BLaER1 treated with 17β-estradiol and CSF1 and Interleukin-3, amounts not matched to agents 10 nM and 100 nM (cell line): ENCODE data around the gene LRRC43.

ENCODE experiments used
- H3K27ac ChIP-seq, 11 experiments: shearing (Covaris generic); formaldehyde crosslinking; 2 replicates each; pipeline ENCODE4 v1.8.1; 2022
- H3K27me3 ChIP-seq, 11 experiments: shearing (Covaris generic); formaldehyde crosslinking; 2 replicates each; pipeline ENCODE4 v1.8.1; 2022
- H3K36me3 ChIP-seq, 11 experiments: shearing (Covaris generic); formaldehyde crosslinking; 2 replicates each; pipeline ENCODE4 v1.8.1; 2022
- H3K4me1 ChIP-seq, 10 experiments: shearing (Covaris generic); formaldehyde crosslinking; 2 replicates each; pipeline ENCODE4 v1.8.1; 2022
- H3K4me2 ChIP-seq, 11 experiments: shearing (Covaris generic); formaldehyde crosslinking; 2 replicates each; pipeline ENCODE4 v1.8.1; 2022
- H3K4me3 ChIP-seq, 10 experiments: shearing (Covaris generic); formaldehyde crosslinking; 2 replicates each; pipeline ENCODE4 v1.8.1; 2022
- H3K9ac ChIP-seq, 11 experiments: shearing (Covaris generic); formaldehyde crosslinking; 2 replicates each; pipeline ENCODE4 v1.8.1; 2022
- H3K9me3 ChIP-seq, 11 experiments: shearing (Covaris generic); formaldehyde crosslinking; replicated peaks in 1 of 11; 2 replicates each; pipeline ENCODE4 v1.8.1; 2022
- H4K20me1 ChIP-seq, 11 experiments: shearing (Covaris generic); formaldehyde crosslinking; 2 replicates each; pipeline ENCODE4 v1.8.1; 2022
- Cebpa-rat ChIP-seq, 11 experiments: shearing (Covaris generic); IDR thresholded peaks; 2 replicates each; pipeline ENCODE4 v1.8.1; 2022

LRRC43 gene

DNA sequence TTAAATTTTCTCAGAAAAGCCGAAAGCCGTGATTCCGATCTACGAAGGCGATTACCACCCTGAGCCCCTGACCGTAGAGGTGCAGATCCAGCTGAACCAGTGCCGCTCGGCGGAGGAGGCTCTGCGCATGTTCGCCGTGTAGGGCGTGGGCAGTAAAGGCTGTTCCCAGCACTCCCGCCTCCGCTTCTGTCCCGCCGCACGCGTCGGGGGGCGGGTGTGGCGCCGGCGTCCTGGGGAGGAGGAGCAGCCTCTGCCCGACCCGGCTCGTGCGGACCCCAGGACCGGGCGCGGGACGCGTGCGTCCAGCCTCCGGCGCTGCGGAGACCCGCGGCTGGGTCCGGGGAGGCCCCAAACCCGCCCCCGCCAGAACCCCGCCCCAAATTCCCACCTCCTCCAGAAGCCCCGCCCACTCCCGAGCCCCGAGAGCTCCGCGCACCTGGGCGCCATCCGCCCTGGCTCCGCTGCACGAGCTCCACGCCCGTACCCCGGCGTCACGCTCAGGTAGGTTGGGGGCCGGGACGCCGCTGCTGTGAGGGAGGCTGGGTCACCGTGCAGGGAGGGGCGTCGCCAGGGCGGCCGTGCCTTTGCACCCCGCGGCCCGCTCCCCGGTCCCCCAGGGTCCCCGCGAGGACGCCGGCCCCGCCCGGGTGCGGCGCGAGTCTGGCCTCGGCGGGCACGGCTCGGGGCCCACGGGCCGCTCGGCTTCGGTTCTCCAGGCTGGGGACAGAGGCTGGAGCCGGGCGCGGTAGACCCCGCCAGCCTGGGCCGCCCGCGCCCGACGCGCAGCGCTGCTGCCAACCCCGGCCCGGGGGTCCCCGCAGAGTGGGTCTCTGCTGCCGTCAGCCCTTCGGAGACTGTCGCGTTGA, 20.6 kb downstream of the LRRC43 start, which contains the start of gene B3GNT4:
Gene B3GNT4, plus strand, starts transcription at position 409 of the 866 bp plus-strand sequence. CDS start 910 bp downstream, outside the sequence.
- Histone ChIP-seq H3K27ac (no peak within 1 kb of the TSS), H3K4me3 (peak within 1 kb of the TSS; percentile 58 to 75 (median 63)), H3K9me3 (no peaks in the 10 kb centered on the region), H3K27me3 (peaks cover 63 to 91% (median 71%) of the 10 kb centered on the region in 11 experiments), H4K20me1 (peaks cover 36 to 69% (median 50%) of the 10 kb centered on the region in 11 experiments; a peak in 21 of 22 replicates), H3K4me1 (peaks cover 41 to 67% (median 58%) of the 10 kb centered on the region in 10 experiments), H3K4me2 (peak within 1 kb of the TSS; percentile 93 to 100 (median 99)), H3K36me3 (peaks cover 18 to 27% (median 22%) of the 10 kb centered on the region in 11 experiments), H3K9ac (peak within 1 kb of the TSS; percentile 39 to 73 (median 57); a peak in 21 of 22 replicates)
- no peak for TF ChIP-seq Cebpa-rat (IDR thresholded peaks at IDR 0.05)

DNA sequence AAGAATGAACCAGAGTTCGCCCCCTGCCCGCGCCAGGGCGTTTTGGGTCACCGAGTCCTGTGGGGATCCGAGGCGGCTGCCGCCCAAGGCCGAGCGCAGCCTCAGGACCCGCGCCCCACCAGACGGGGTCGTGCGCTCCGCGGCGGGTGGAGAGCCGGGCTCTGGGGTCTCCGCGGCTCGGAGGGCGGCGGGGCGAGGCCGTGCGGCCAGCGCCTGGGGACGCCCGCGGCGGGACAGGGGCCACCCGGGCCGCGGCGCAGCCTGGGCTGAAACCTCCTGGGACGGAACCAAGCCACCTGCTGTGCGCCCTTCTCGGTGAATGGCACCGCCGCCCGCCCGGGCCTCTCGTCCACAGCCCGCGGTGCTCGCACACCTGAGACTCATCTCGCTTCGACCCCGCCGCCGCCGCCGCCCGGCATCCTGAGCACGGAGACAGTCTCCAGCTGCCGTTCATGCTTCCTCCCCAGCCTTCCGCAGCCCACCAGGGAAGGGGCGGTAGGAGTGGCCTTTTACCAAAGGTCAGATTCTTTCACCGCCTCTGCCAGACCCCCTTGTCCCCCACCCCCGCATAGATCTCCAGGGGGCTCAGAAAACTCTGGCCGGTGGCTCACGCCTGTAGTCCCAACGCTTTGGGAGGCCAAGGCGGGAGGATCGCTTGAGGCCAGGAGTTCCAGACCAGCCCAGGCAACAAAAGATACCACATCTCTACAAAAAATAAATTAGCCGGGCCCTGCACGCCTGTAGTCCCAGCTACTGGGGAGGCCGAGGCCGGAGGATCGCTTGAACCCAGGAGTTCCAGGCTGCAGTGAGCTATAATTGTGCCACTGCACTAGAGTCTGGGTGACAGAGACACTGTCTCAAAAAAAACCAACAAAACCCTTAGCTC, 21.5 kb downstream of the LRRC43 start:
- Histone ChIP-seq H3K4me1 (peaks cover 41 to 59% (median 49%) of the 10 kb centered on the region in 10 experiments), H3K27ac (no peak overlapping the region), H3K4me2 (peak overlapping the region; percentile 93 to 100 (median 99)), H3K4me3 (peak overlapping the region; percentile 58 to 75 (median 63)), H4K20me1 (peaks cover 36 to 78% (median 54%) of the 10 kb centered on the region in 11 experiments; a peak in 21 of 22 replicates), H3K9me3 (no peaks in the 10 kb centered on the region), H3K36me3 (peaks cover 27 to 36% (median 31%) of the 10 kb centered on the region in 11 experiments), H3K9ac (peak overlapping the region; percentile 39 to 73 (median 57); a peak in 21 of 22 replicates), H3K27me3 (peaks cover 63 to 91% (median 71%) of the 10 kb centered on the region in 11 experiments)
- no peak for TF ChIP-seq Cebpa-rat (IDR thresholded peaks at IDR 0.05)

DNA sequence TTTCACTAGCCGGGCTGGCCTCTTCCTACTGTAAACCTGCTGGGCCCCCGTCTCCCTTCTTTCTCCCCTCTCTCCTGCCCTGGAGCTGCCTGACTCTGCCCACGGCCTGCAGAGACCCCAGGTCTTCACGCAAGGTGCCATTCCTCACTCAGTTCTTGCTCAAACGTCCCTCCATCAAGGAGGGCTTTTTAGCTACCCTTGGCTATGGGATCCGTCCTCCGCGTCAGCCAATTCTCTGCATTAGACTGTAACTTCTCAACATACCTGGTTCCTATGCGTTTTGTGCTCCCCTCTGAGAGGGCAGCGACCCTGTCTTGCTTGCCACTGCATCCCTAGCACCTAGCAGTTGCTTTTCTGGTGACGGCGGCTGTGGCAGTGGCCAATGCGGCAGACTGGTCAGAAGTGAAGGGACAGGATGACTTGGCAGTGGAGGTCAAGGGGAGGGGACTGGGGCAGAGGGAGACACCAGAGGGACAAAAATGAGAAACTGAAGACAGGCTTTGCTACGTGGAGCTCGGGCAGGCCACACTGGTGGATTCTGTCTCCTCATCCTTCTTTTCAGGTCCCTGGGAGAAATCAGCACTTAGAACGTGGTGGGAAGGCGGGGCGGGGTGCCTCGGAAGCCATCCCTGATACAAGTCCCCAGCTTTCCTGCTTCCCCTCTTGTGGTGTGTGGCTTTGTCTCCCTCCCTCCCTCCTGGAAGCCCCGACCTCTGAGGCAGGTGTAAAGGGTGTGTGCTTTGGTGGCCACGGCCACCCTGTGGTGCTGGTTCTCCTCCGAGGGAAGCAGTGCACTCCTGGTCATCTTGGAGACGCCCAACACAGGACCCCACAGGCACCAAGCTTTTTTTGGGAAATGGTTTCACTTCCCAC, 22.4 kb downstream of the LRRC43 start:
- Histone ChIP-seq H3K27me3 (peaks cover 63 to 83% (median 71%) of the 10 kb centered on the region in 11 experiments), H3K4me3 (peak overlapping the region in 2 of 10 experiments; percentile 68 to 75; a peak in 1 of 20 replicates)
- TF ChIP-seq Cebpa-rat (IDR thresholded peaks at IDR 0.05): no peak

DNA sequence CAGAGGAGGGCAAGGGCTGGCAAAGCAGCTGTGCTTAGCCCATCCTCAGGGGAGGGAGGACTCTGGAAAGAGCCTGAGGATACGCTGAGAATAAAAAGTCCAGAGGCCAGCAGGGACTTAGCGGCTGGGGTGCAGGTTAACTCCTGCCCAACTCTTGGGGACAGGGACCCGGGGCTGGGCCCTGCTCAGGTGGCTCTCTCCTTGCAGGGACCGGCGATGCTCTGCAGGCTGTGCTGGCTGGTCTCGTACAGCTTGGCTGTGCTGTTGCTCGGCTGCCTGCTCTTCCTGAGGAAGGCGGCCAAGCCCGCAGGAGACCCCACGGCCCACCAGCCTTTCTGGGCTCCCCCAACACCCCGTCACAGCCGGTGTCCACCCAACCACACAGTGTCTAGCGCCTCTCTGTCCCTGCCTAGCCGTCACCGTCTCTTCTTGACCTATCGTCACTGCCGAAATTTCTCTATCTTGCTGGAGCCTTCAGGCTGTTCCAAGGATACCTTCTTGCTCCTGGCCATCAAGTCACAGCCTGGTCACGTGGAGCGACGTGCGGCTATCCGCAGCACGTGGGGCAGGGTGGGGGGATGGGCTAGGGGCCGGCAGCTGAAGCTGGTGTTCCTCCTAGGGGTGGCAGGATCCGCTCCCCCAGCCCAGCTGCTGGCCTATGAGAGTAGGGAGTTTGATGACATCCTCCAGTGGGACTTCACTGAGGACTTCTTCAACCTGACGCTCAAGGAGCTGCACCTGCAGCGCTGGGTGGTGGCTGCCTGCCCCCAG, 23.4 kb downstream of the LRRC43 start:
- no peak for TF ChIP-seq Cebpa-rat (IDR thresholded peaks at IDR 0.05)
- Histone ChIP-seq H3K9me3 (no peaks in the 10 kb centered on the region), H4K20me1 (peaks cover 36 to 73% (median 57%) of the 10 kb centered on the region in 11 experiments; a peak in 21 of 22 replicates), H3K4me1 (peaks cover 27 to 40% (median 32%) of the 10 kb centered on the region in 10 experiments), H3K9ac (no peak overlapping the region), H3K27me3 (peaks cover 62 to 73% (median 67%) of the 10 kb centered on the region in 11 experiments), H3K4me3 (no peak overlapping the region), H3K36me3 (peaks cover 45 to 55% (median 49%) of the 10 kb centered on the region in 11 experiments), H3K4me2 (peak overlapping the region in 5 of 11 experiments; percentile 38 to 79 (median 65); a peak in 9 of 22 replicates), H3K27ac (no peak overlapping the region)

More for the DNA sequence above, 22.4 kb downstream of the LRRC43 start:
- Histone ChIP-seq H4K20me1 (peaks cover 36 to 80% (median 51%) of the 10 kb centered on the region in 11 experiments; a peak in 21 of 22 replicates), H3K4me2 (peak overlapping the region in 7 of 11 experiments; percentile 38 to 100 (median 71); a peak in 11 of 22 replicates), H3K27ac (no peak overlapping the region), H3K36me3 (peaks cover 35 to 44% (median 39%) of the 10 kb centered on the region in 11 experiments), H3K4me1 (peaks cover 37 to 50% (median 42%) of the 10 kb centered on the region in 10 experiments), H3K9me3 (no peaks in the 10 kb centered on the region), H3K9ac (no peak overlapping the region)

DNA sequence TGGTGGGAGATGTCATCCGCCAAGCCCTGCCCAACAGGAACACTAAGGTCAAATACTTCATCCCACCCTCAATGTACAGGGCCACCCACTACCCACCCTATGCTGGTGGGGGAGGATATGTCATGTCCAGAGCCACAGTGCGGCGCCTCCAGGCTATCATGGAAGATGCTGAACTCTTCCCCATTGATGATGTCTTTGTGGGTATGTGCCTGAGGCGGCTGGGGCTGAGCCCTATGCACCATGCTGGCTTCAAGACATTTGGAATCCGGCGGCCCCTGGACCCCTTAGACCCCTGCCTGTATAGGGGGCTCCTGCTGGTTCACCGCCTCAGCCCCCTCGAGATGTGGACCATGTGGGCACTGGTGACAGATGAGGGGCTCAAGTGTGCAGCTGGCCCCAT, 24.1 kb downstream of the LRRC43 start:
- H3K27me3 ChIP-seq: peaks cover 56 to 66% (median 60%) of the 10 kb centered on the region in 11 experiments
- peaks cover 20 to 34% (median 27%) of the 10 kb centered on the region in 10 experiments for H3K4me1 ChIP-seq
- no peaks in the 10 kb centered on the region for H3K9me3 ChIP-seq
- H3K9ac ChIP-seq: no peak overlapping the region
- peaks cover 51 to 61% (median 56%) of the 10 kb centered on the region in 11 experiments for H3K36me3 ChIP-seq
- no peak overlapping the region for H3K27ac ChIP-seq
- no peak for TF ChIP-seq Cebpa-rat (IDR thresholded peaks at IDR 0.05)
- peaks cover 36 to 69% (median 59%) of the 10 kb centered on the region in 11 experiments; a peak in 21 of 22 replicates for H4K20me1 ChIP-seq
- H3K4me3 ChIP-seq: no peak overlapping the region
- no peak overlapping the region for H3K4me2 ChIP-seq

DNA sequence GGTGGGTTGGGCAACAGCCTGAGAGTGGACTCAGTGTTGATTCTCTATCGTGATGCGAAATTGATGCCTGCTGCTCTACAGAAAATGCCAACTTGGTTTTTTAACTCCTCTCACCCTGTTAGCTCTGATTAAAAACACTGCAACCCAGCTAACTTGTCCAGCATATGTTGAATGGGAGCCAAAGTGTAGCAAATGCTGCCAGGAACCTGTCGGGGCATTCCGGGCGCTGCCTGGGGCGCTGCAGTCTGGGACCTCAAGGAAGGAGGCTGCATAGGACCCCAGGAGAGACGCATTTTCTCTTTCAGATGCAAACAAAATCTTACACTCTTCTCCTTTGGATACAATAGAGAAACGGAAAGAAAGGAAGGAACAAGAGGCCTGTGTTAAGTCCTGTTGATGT, 24.5 kb downstream of the LRRC43 start:
- Histone ChIP-seq H3K4me2 (no peak overlapping the region), H3K27ac (no peak overlapping the region), H3K4me3 (no peak overlapping the region), H3K9me3 (no peaks in the 10 kb centered on the region), H3K4me1 (peaks cover 19 to 34% (median 26%) of the 10 kb centered on the region in 10 experiments), H3K36me3 (peaks cover 55 to 65% (median 60%) of the 10 kb centered on the region in 11 experiments), H3K27me3 (peaks cover 52 to 62% (median 56%) of the 10 kb centered on the region in 11 experiments), H3K9ac (no peak overlapping the region), H4K20me1 (peaks cover 36 to 69% (median 59%) of the 10 kb centered on the region in 11 experiments; a peak in 21 of 22 replicates)
- TF ChIP-seq Cebpa-rat (IDR thresholded peaks at IDR 0.05): no peak
